Esophagus muscularis mucosa (tissue), 4 donors: ENCODE data around the gene NAT9. TPM values are rescaled to one million over a fixed set of nuclear protein-coding genes. Genes with fewer than 3 reads are reported as not detected.
A peak's percentile ranks its signal among the peaks of the same experiment; 100 is the strongest.

Source experiments
- DNase-seq: peaks from one replicate; pipeline ENCODE4 v3.0.0-alpha.2; 2017; ENCODE audit errors: extremely low spot score
- H3K27ac ChIP-seq, 4 donors: fragments of 200-600 bp; sonication (generic); replicated peaks in 1 of 4; 1 replicate in 3 of 4; 2 replicates in 1 of 4; pipeline ENCODE4 v1.5.1; 2016 to 2019; ENCODE audit warnings: mild to moderate bottlenecking in 1 of 4
- H3K27me3 ChIP-seq, 4 donors: fragments of 200-600 bp; sonication (generic); one replicate each; pipeline versions ENCODE4 v1.5.1 to v1.6.0; 2016 to 2019
- H3K36me3 ChIP-seq, 4 donors: fragments of 200-600 bp; sonication (generic); one replicate each; pipeline ENCODE4 v1.5.1; 2016 to 2019
- H3K4me1 ChIP-seq, 4 donors: fragments of 200-600 bp; sonication (generic); one replicate each; pipeline ENCODE4 v1.5.1; 2016 to 2019
- H3K4me3 ChIP-seq, 4 donors: fragments of 200-600 bp; sonication (generic); 1 replicate in 2 of 4; 2 replicates in 2 of 4; pipeline ENCODE4 v1.5.1; 2016 to 2019; ENCODE audit warnings: mild to moderate bottlenecking in 4 of 4, moderate library complexity in 1 of 4
- H3K9me3 ChIP-seq, 4 donors: fragments of 200-600 bp; sonication (generic); 1 replicate in 3 of 4; 2 replicates in 1 of 4; pipeline ENCODE4 v1.5.1; 2016 to 2019
- EP300 ChIP-seq: sonication (generic); formaldehyde crosslinking; IDR thresholded peaks from one replicate; pipeline ENCODE4 v1.6.1; 2017; ENCODE audit warnings: antibody characterized with exemption
- POLR2A ChIP-seq: fragments of 450-650 bp; IDR thresholded peaks from one replicate; pipeline ENCODE4 v1.6.1; 2017; ENCODE audit warnings: antibody characterized with exemption, moderate library complexity, mild to moderate bottlenecking, low read depth
- POLR2AphosphoS5 ChIP-seq, 2 donors: sonication (generic); formaldehyde crosslinking; IDR thresholded peaks; one replicate each; pipeline ENCODE4 v1.6.1; 2017; ENCODE audit warnings: antibody characterized with exemption in 2 of 2
- WGBS: methylation state at CpG from one replicate; pipeline ENCODE4 v1.1.5; 2018; 5-methylcytosine and 5-hydroxymethylcytosine counted together
- intact Hi-C: fragments of 100-400 bp; cut with DNase I; formaldehyde crosslinking; loops from one replicate; pipeline ENCODE4 v1.15.1; 2023
- total RNA-seq, 4 donors: library from RNA; depleted of rRNA; stranded (reverse); fragments of >200 nt; gene quantifications; one replicate each; pipeline versions ENCODE4 v1.1.0 to v1.2.1, GENCODE V29; 2016
- TF ChIP-seq, protein P1 (sequence below), 3 experiments: fragments of 200-600 bp in 2 of 3; fragments of 450-650 bp in 1 of 3; sonication (generic) in 2 of 3; IDR thresholded peaks; one replicate each; pipeline ENCODE4 v1.5.1; 2017 to 2019; ENCODE audit warnings: antibody characterized with exemption in 3 of 3, mild to moderate bottlenecking in 2 of 3, moderate library complexity in 1 of 3

Gene NAT9
- total RNA-seq, 4 donors from 2014 or later: 10.4 to 22.4 (median 17.7) TPM

DNA sequence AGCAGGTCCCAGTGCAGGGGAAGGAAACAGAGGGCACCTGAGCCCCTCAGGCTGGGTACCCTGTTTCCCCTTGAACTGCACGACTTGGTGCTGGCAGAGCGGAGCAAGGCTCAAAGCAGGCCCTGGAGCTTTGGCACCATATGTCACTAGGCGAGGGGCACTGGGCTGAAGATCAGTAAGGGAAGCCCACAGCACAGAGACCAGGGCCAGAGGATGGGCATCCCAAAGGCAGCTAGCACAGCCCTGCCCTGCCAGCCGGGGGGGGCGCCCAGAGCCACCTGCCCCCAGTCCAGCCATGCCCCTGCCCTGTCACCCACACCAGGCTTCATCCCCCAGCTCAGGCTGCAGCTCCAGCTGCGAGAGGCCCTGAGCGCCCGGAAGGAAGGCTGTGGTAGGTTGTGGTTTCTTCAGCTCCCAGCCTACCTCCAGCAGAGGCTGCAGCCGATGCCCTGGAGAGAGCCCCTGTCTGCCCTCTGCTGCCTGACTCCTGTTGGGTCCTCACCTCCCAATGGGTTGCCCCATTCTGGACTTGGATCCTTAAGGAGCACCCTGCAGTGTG is 16.8 kb downstream of the NAT9 start:
- WGBS: 94% methylated on average over 3 of the region's 9 CpGs
- TF ChIP-seq POLR2A (no peak), POLR2AphosphoS5 (IDR thresholded peaks at IDR 0.05) (no peak), EP300 (no peak)
- TF ChIP-seq, protein P1, sequence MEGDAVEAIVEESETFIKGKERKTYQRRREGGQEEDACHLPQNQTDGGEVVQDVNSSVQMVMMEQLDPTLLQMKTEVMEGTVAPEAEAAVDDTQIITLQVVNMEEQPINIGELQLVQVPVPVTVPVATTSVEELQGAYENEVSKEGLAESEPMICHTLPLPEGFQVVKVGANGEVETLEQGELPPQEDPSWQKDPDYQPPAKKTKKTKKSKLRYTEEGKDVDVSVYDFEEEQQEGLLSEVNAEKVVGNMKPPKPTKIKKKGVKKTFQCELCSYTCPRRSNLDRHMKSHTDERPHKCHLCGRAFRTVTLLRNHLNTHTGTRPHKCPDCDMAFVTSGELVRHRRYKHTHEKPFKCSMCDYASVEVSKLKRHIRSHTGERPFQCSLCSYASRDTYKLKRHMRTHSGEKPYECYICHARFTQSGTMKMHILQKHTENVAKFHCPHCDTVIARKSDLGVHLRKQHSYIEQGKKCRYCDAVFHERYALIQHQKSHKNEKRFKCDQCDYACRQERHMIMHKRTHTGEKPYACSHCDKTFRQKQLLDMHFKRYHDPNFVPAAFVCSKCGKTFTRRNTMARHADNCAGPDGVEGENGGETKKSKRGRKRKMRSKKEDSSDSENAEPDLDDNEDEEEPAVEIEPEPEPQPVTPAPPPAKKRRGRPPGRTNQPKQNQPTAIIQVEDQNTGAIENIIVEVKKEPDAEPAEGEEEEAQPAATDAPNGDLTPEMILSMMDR (IDR thresholded peaks at IDR 0.05): no peak

DNA sequence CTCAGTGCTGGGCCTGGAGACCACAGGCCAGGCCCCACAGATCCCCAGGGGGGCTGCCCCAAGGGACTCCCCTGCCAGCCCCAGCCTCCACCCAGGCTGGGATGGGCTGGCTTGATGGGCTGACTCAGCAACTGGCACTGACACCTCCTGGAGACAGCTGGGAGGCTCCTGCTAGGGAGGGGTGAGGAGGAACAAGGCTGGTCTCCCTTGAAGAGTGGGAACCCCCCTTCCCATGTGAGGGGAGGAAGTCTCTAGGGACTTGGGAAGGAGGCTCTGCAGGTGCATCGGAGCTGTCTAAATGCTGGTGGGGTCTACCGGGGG is 17.3 kb downstream of the NAT9 start:
- H3K36me3 ChIP-seq: peaks cover 0 to 4% (median 0%) of the 10 kb centered on the region in 4 donors
- no peak overlapping the region for H3K4me3 ChIP-seq
- DNase-seq: no peak
- peak overlapping the region in 2 of 4 donors; percentile 22 to 34 for H3K27ac ChIP-seq
- H3K27me3 ChIP-seq: peaks cover 0 to 17% (median 0%) of the 10 kb centered on the region in 4 donors
- peaks cover 45 to 58% (median 55%) of the 10 kb centered on the region in 4 donors for H3K4me1 ChIP-seq
- H3K9me3 ChIP-seq: no peaks in the 10 kb centered on the region
- intact Hi-C loops: no loop called here
- 80% methylated on average over 2 of the region's 2 CpGs for WGBS
- TF ChIP-seq POLR2A: no peak
- TF ChIP-seq, protein P1 (IDR thresholded peaks at IDR 0.05): no peak
- no peak for TF ChIP-seq EP300
- no peak for TF ChIP-seq POLR2AphosphoS5 (IDR thresholded peaks at IDR 0.05)

More for the DNA sequence above, 16.8 kb downstream of the NAT9 start:
- peak overlapping the region in 1 of 4 donors; percentile 20 for H3K27ac ChIP-seq
- no peak for DNase-seq
- no peaks in the 10 kb centered on the region for H3K9me3 ChIP-seq
- peaks cover 0 to 17% (median 0%) of the 10 kb centered on the region in 4 donors for H3K27me3 ChIP-seq
- H3K4me3 ChIP-seq: no peak overlapping the region
- H3K4me1 ChIP-seq: peaks cover 45 to 58% (median 55%) of the 10 kb centered on the region in 4 donors
- peaks cover 0 to 5% (median 0%) of the 10 kb centered on the region in 4 donors for H3K36me3 ChIP-seq
- intact Hi-C loops: no loop called here

DNA sequence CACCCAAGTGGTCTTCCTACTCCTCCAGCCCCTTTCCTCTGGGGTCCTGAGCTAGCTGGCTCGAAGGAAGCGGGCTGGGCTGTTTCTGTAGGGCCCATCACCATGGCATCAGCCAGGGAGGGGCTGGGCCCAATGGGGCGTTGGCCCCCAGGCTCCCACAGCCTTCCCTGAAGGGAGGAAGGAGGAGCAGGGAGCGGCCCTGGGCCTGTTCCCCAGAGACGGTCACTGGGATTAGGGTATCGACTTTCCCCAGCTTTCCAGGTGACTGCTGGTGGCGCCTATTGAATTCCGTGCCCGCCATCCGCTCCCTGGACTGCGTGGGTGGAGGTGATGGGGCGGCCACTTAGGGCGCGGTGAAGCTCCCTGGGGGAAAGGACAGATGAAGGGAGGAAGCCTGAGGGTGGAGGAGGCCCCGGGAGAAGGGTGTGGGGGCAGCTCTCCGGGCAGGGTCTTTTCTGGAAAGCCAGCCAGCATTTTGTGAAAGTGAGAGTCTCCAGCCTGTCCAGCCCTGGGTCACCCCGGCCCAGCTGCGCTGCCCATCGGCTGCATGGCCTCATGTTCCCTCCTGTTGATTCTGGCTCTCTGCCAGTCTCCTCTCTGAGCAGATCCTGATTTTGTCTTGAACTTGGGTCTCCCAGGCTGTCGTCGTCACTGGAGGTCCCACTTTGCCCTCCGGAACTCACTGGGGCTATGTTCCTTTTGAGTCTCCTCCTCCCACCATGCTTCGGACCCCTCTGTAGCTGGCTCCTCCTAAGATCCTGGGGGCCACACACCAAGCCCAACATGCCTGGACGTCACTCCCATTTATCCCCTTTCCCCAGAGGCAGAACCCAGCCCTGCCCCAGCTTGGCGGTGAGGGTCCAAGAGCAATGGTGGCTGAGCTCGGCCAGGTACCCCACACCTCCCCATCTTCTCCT is 18.0 kb downstream of the NAT9 start:
- H3K9me3 ChIP-seq: no peaks in the 10 kb centered on the region
- H3K4me1 ChIP-seq: peaks cover 45 to 57% (median 52%) of the 10 kb centered on the region in 4 donors
- intact Hi-C loops: no loop called here
- WGBS: 62% methylated on average over 13 of the region's 26 CpGs
- peak overlapping the region in 1 of 4 donors; percentile 6 for H3K4me3 ChIP-seq
- DNase-seq: no peak
- peaks cover 0 to 4% (median 0%) of the 10 kb centered on the region in 4 donors for H3K36me3 ChIP-seq
- H3K27ac ChIP-seq: peak overlapping the region in 2 of 4 donors; percentile 22 to 34
- peaks cover 0 to 17% (median 0%) of the 10 kb centered on the region in 4 donors for H3K27me3 ChIP-seq
- TF ChIP-seq EP300 (no peak), POLR2AphosphoS5 (IDR thresholded peaks at IDR 0.05) (no peak), POLR2A (no peak)
- TF ChIP-seq, protein P1 (IDR thresholded peaks at IDR 0.05): no peak

DNA sequence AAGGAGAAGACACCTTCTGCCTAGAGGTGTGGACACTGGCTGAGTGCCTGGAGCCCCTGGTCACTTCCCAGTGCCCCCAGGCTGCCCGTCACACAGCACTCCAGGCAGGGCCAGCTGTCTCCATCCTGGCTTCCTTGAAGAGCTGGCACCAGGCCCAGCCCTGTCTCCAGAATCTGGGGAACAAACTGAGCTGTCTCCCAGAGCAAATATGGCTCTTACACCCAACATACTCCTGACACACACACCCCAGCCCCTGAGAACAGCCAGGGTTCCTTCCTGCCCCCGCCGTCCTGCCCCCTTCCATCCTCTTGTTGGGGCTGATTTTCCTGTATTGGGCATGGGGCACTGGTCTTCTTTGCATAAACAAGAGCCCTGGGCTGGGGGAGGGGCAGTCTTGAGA is 18.6 kb downstream of the NAT9 start:
- H3K4me1 ChIP-seq: peaks cover 45 to 57% (median 51%) of the 10 kb centered on the region in 4 donors
- no peaks in the 10 kb centered on the region for H3K9me3 ChIP-seq
- intact Hi-C loops: no loop called here
- H3K36me3 ChIP-seq: peaks cover 0 to 4% (median 0%) of the 10 kb centered on the region in 4 donors
- no peak overlapping the region for H3K27ac ChIP-seq
- peaks cover 0 to 17% (median 0%) of the 10 kb centered on the region in 4 donors for H3K27me3 ChIP-seq
- H3K4me3 ChIP-seq: no peak overlapping the region
- DNase-seq: no peak
- no peak for TF ChIP-seq EP300
- TF ChIP-seq, protein P1 (IDR thresholded peaks at IDR 0.05): no peak
- TF ChIP-seq POLR2A: no peak
- TF ChIP-seq POLR2AphosphoS5 (IDR thresholded peaks at IDR 0.05): no peak
- 74% methylated on average over 2 of the region's 3 CpGs for WGBS
